ENCODE data around the gene SULT2B1.
A peak's percentile ranks its signal among the peaks of the same experiment; 100 is the strongest.

The SULT2B1 gene

DNA sequence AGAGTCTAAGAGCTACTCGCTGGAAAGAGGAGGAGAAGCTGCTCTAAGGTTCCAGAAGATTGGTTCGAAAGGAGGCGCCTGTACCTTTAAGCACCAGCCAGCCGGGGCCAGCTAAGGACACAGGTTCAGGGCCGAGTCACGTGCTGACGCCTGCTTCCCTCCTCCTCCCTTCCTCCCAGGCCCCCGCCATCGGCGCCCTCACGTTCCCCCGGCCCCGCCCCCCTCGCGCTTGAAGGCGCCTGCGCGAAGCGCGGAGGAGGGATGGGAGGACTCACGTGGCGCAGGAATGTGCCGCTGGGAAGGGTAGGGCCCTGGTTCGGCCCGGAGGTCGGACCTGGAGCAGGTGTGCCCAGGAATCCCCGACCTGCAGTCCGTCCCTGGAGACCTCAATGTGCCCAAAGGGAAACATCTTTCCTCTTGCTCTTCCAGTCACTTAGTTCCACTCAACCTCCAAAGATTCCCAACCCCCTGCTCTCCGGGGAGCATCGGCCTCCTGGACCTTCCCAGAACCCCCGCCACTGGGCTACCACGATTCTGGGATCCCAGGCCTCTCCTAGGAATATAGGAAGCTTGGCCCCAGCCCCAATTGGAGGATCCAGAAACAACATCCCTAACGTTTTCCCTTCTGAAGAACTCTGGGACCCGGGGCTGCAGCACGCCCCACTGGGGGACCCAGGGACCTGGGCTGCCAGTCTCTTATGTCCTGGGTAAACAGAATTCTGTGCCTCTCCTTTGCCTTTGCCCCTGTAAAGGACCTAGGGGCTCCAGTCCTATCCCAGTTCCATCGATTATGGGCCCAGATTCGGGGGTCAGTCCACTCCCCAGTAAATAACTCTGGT is 82.7 kb downstream of the SULT2B1 start:
- DNase-seq (ENCODE audit: low read depth in 3 of 3): peak; percentile 84 to 96 (median 91)

DNA sequence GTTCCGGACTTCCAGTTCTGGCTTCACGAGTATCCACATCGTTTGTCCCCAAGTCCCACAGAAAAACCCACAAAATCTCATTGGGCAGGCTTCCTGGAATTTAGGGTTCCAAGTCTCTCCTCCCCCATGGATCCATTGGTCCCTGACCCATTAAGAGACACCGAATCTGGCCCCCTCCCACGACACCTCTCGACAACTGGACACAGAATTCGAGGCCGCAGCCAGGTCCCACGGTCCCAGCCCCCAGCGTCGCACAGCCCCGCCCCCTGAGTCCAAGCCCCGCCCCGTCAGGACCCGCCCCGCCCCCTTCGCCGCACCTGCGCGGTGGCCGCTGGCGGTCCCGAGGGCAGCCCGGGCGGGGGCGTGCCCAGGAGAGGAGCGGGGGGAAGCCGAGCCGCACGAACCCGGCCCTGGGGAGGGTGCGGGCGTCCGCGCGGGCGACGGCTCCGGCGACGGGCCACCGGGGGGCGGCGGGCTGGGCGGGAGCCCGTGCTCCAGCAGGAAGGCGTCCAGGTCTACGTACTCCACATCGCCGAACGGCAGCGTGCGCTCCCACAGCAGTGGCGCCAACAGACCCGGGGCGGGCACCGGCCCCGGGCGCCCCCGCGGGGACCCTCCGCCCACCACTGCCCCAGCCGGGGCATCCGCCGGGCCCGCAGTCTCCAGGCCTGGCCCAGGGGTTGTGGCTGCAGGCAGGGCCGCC is 83.4 kb downstream of the SULT2B1 start:
- peak in 2 of 3 experiments; percentile 62 to 72 for DNase-seq (ENCODE audit: low read depth in 3 of 3)

DNA sequence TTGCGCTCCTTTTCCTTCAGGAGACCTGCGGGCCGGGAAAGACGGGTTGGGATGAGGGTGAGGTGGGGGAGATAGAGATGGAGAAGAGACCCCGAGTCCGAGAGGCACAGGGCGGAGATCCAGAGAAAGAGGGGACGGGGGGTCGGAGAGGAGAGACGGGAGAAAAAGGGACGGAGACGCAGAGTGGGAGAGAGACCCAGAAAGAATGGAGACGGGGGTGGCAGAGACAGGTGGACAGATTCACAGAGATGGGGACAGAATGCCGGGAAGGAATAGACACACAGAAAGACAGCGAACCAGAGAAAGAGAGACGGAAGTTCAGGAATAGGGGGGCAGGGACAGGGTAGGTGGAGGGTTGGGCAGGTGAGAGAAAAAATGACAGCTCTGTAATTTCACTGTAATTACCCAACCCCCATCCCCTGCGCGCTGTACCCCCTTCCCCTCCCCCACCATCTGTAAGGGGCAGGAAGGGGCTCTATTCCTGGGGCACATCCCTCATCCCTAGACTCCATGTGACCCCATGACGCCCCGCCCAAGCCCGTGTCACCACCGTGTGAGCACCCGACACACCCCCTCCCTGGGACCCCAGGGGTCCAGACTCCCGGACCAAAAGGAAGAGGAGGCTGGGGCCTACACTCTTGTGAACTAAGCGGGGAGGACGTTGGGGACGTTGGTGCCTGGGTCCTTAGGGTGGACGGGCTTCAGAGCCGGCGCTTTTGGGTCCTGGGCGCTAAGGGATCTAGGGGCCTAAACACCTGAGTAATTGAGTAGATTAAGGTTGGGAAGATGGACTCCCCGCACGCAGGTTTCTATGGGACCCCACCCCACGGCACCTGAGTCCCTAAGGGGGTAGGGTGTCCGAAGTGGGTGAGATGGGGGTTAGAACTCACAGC is 84.2 kb downstream of the SULT2B1 start:
- DNase-seq (ENCODE audit: low read depth in 3 of 3): no peak

DNA sequence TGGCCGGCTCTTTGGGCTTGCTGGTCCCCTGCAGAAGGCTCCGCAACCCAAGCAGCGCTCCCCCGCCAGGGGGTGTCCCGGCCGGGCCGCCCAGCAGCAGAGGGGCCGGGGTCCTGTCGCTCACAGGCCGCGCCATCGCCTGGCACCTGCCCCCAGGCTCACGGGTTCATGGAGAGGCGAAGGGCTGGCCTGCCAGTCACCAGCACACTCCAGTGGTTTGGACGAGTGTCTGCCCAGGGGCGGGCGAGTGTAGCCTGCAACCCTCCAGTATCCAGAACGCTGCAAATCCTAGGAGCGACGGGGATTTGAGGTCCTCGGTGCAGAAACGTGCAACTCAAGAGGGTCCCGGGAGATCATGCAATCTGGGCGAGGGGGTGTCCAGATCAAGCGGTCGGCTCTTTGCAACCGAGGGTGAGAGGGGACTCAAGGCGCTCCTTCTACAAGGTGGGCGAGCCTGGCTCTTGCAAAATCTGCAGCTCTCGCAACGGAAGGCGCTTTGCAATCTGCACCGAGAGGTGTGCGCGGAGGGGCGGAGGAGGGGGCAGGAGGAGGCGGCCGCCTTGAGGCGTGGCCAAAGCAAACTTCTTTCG is 85.0 kb downstream of the SULT2B1 start, which contains the start of gene DBP:
Gene DBP, minus strand, starts transcription at position 521 of the 590 bp plus-strand sequence. Its CDS starts 385 bp downstream, at position 136.
- no peak for DNase-seq (ENCODE audit: low read depth in 3 of 3)

DNA sequence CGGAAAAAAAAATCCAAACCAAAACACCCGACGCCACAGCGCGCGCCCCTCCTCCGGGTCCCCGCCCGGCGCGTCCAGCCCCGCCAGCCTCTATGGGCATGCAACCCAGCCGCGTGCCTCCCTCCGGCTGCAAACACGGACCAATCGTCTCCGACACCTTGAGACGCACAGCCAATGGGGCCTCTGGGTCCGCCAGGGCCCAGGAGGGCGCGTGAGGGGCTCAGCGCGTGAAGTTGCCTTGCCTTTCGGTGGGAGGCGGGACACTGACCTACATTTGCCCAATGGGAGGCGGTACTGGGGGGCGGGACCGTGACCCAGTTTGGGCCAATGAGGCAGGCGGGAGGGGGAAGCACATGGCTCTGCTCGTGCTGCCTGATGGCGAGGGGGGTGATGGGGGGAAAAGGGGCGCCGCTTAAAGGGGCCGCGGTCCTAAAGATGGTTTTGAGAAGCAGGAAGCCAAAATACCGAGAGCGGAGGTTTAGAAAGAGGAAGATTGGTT is 85.5 kb downstream of the SULT2B1 start:
- DNase-seq (ENCODE audit: low read depth in 3 of 3): peak; percentile 98 to 99 (median 99)

DNA sequence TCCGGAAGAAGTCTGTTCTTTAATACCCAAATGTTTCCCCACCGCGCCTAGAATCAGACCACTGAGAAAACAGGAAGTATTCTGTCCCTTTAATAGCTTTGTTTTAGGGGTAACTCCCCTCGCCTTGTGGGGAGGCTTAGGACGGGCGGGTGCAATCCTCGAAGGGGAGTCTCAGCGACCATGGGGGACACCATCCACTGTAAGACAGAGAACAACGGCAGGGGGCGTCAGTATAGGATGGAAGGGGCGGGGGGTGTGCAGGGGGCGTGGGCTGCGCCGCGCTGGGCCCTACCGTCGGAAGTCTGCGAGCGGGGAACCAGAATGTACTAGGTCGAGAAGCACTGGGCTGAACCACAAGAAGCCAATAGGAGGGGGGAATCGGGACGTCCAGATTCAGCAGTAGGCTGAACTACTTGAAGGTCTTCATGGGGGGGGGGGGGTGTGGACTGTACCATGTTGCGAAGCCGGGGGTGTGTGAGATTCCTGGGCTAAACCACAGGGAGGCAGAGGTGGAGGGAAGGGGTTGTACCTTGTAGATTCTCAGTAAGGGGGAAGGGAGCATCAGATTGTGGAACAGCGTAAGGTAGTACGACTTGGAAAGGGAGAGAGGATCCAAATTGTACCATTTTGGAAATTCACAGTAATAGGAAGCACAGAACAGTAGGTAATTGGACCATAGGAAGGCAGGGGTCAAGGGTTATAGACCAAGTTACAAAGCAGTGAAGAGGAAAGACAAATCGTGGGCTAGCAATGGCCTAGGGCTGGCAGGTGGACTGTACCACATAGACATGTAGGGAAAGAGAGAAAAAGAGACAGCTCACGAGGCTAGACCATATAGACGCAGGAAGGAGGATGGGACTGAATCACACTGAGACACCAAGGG is 86.2 kb downstream of the SULT2B1 start:
- peak in 2 of 3 experiments; percentile 63 to 68 for DNase-seq (ENCODE audit: low read depth in 3 of 3)

DNA sequence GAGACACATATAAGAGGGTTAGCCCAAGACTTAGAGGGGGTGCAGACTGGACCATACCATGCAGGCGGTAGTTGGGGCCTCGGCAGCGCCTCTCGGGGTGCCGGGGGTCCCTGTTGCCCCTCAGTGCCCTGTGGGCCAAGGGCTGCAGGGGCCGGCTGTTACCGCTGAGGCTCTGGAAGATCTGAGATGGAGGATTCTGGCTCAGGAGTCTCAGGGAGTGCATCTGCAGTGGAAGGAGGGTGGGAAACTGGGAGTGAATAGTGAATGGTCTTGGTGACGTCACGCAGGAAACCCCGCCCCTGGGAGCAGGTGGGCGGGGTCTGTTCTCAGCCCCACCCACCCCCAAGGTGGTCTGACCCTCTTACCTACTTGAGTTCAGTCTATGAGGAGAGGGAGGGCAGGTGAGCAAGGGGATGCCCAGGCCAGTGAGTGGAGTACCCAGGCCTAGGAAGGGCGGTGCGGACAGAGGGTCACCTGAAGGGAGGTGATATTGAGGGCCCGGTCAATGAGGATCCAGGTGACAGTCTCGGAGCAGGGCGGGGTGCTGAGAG is 86.9 kb downstream of the SULT2B1 start:
- no peak for DNase-seq (ENCODE audit: low read depth in 3 of 3)

DNA sequence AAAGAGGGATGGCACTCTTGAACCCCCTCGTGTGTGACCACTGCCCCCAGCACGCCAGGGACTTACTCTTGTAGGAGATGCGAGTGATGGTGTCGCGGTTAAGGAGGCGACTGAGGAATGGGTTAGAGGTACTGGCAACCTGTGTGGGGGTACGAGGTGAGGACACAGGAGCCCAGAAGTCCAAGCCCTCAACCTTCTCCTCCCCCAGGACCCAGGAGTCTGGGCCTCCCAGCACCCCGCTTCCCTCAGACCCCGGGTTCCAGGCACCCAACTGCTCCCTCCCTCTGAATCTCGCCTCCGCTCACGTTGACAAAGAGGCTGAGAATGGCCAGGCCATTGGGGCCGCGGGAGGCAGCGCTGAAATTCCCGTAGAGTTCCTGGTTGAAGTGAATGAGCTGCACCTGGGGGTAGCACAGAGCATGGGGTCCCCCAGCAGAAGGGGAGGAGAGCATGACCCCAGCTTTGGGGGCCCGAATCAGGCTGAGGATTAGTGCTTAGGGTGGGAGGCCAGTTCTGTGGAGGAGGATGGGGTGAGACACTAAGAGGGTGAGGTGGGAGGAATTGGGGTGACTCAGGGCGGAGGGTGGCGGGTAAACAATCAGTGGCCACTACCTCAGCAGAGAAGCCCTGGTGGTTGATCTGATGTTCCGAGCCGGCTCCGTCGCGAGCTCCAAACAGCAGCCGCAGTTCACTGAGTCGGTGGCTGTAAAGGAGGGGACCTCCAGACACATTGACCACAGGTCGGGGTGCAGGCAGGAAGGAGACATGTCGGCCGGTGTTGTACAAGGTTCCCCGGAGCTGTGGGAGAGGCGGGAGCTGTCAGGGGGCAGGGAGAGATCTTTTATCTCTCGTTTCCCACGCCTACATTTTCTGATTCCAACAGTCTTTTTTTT is 87.8 kb downstream of the SULT2B1 start:
- no peak for DNase-seq (ENCODE audit: low read depth in 3 of 3)

DNA sequence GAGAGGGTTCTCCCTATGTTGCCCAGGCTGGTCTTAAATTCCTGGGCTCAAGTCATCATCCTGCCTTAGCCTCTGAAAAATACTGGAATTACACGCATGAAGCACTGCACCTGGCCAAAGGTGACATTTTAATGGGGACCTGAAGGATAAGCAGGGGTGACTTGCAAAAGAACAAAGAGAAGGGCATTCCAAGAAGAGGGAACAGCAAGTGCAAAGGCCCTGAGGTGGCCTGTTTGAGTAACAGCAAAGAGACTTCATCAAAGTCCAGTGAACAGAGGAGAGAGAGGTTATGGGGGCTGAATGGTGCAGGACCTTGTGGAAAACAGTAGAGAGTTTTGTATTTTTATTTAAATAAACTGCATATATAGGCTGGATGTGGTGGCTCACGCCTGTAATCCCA is 89.9 kb downstream of the SULT2B1 start:
- DNase-seq (ENCODE audit: low read depth in 3 of 3): no peak

DNA sequence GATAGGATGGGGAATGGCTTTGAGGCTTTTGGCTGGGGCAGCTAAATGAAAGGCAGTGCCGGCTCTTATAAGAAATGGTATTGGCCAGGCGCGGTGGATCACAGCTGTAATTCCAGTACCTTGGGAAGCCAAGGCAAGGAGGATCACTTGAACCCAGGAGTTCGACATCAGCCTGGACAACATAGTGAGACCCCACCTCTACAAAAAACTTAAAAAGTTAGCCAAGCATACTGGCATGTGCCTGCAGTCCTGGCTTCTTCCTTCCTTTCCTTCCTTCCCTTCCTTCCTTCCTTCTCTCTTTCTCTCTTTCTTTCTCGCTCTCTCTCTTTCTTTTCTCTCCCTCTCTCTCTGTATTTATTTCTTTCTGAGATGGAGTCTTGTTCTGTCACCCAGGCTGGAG is 90.9 kb downstream of the SULT2B1 start:
- DNase-seq (ENCODE audit: low read depth in 3 of 3): no peak

DNA sequence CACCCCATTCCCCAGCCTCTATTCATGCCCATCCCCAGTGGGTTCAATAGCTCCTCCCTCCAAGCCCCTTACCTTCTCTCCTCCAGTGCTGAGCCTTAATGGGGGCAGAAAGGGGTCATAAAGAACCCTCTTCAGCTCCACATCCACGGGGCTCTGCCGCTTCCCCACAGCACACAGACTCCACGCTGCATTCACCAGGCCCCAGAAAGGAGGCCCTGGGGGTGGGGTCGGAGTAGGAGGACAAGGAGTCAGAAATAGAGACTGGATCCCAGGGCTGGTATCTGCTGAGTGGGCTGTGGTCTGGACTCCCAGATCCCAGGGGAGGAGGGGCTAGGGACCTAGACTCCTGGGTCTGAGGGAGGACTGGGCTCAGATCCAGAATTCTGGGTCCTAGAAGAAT is 92.4 kb downstream of the SULT2B1 start:
- DNase-seq (ENCODE audit: low read depth in 3 of 3): no peak

DNA sequence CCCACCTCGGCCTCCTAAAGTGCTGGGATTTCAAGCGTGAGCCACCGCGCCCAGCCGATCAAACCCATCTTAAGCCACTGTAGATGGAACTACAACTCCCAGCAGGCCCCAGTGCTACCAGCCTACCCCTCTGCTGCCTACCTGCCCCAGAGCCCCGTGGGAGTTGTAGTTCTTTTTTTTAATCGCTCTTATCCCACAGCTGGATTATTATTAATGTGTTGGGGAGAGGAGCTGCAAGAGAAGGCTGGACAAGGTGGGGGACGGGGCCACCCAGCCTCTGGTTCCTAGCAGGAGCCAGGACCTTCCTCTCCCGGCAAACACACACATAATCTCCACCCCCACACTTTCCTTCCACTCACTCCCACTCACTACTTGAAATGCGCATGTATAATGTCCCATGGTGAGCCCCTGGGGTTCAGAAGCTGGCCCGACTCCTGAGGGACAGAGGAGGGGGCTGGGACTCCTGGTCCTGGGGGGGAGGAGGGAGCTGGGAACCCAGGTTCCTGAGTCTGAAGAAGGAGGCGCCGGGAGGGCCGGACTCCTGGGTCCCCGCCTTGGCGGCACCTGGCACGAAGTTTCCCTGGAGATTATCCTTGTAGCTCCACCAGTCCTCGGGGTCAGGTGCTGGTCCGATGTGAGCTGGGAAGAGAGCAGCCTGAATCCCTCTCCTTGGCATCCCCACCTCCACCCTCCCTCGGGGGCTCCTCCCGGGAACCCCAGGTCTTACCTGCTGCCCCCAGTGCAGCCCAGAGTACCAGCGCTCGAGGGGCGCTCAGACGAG is 93.1 kb downstream of the SULT2B1 start:
- peak in 2 of 3 experiments; percentile 62 to 70 for DNase-seq (ENCODE audit: low read depth in 3 of 3)

DNA sequence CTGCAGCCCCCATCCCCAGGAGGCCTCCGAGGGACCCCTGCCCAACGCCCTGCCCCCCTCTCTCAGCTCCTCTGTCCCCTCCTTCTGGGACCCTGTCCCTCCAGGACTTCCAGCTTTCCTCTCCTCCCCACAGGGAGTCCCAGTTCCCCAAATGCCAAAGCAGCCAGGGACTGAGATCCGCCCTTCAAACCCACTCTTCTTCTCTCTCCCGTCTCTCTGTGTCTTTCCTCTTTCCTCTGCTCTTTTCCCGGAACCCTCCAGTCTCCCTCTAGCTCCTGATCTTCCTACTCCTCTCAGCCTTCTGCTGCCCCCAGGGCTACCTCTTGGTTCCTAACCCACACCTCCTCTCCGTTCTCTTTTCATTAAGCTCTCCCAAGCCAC is 93.6 kb downstream of the SULT2B1 start:
- DNase-seq (ENCODE audit: low read depth in 3 of 3): no peak

DNA sequence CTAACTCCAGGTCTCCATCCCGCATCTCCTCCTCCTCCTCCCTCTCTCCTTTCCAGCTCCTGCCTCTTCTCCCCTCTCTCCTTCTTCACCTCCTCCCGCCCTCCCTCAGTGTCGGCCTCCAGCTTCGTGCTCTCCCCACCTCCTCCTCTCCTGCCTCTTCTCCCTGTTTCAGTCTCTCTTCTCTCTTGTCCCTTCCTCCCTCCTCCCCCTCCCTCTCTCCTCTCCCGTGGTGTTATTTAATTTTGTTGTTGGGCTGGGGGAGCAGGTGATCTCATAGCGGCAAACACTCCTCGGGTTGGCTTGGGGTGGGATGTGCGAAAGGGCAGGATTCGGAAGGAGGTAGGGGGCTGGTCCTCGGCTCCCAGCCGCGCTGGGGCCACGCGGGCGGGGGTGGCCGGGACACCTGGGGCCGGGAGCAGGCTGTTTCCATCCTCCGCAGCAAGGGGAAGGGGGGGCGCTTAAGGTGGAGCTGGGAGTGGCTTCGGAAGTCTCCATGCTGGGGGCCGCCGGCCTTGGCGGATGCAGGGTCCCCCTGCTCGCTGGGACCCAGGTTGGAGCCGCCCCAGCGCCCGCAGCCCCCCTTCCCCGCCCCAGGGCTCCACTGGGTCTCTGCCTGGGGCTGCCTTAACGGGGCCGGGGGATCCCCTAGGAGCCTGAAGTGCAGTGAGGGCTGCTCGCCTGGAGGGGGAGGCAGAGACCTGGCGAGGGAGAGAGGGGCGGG is 94.2 kb downstream of the SULT2B1 start, which contains the start of gene CA11:
Gene CA11, minus strand, starts transcription at position 187 of the 721 bp plus-strand sequence. CDS start 555 bp downstream, outside the sequence.
- peak; percentile 82 to 91 (median 85) for DNase-seq (ENCODE audit: low read depth in 3 of 3)

DNA sequence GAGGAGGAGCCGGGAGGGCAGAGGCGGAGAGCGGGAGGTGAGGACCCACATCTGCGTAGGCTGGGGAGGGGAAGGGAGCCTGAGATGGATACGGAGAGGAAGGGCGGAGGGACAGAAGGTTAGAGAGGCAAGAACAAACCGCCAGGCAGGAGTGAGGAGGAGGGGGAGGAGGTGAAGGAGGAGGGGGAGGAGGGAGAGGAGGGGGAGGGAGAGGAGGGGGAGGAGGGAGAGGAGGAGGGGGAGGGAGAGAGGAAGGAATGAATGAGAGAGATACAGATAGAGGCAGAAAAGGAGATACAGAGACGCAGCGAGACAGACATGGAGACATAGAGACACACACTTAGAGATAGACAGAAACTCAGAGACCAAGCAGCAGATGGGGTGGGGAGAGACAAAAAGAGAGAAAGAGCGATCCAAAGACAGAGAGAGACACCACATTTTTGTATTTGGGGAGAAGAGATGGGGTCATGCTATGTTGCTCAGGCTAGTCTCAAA is 94.8 kb downstream of the SULT2B1 start:
- no peak for DNase-seq (ENCODE audit: low read depth in 3 of 3)

DNA sequence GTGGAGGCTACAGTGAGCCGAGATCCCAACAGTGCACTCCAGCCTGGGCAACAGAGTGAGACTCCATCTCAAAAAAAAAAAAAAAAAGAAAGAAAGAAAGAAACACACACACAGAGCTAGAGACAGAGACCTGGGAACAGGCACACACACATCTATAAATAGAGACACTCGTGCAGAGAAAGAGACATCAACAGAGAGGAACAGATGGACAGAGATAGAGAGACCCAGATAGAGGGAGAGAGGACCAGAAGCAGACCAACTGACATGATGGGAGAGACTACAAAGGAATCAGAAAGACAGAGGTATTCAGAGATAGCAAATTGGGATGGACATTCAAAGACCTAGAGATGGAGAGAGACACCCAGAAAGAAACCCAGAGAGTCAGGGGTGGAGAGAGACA is 96.2 kb downstream of the SULT2B1 start:
- DNase-seq (ENCODE audit: low read depth in 3 of 3): no peak
